Lung (tissue), 12 donors: ENCODE results near the gene ASCL2. TPM values are rescaled to one million over a fixed set of nuclear protein-coding genes. Genes with fewer than 3 reads are reported as not detected.

Source experiments
- ATAC-seq: fragments of 200-7000 bp; cut with Tn5 transposase; one replicate; pipeline ENCODE4 v1.9.1; 2020; ENCODE audit warnings: moderate number of reproducible peaks; ENCODE audit not compliant: insufficient read depth, low FRiP score
- DNase-seq, 3 donors: peaks; one replicate each; pipeline ENCODE4 v3.0.0-alpha.2; 2013 to 2017
- H3K27ac ChIP-seq, 2 donors: one replicate each; pipeline ENCODE4 v1.5.1; 2013; ENCODE audit warnings: mild to moderate bottlenecking in 2 of 2, moderate library complexity in 2 of 2, control low read depth in 1 of 2, inconsistent platforms in 1 of 2, low read depth in 1 of 2, low read length in 1 of 2
- H3K27me3 ChIP-seq, 3 donors: one replicate each; pipeline ENCODE4 v1.5.1; 2013; ENCODE audit warnings: low read length in 2 of 3; ENCODE audit not compliant: control insufficient read depth in 3 of 3, insufficient read depth in 3 of 3
- H3K36me3 ChIP-seq, 4 donors: one replicate each; pipeline ENCODE4 v1.5.1; 2013; ENCODE audit warnings: low read length in 4 of 4, mild to moderate bottlenecking in 1 of 4, moderate library complexity in 1 of 4; ENCODE audit not compliant: control insufficient read depth in 4 of 4, insufficient read depth in 4 of 4
- H3K4me1 ChIP-seq, 5 donors: one replicate each; pipeline ENCODE4 v1.5.1; 2013; ENCODE audit warnings: low read length in 5 of 5, mild to moderate bottlenecking in 2 of 5, moderate library complexity in 1 of 5; ENCODE audit not compliant: control insufficient read depth in 5 of 5, insufficient read depth in 5 of 5
- H3K4me3 ChIP-seq: one replicate; pipeline ENCODE4 v1.5.1; 2013; ENCODE audit warnings: mild to moderate bottlenecking, control low read depth, moderate library complexity
- H3K9ac ChIP-seq, 2 donors: one replicate each; pipeline ENCODE4 v1.5.1; 2013; ENCODE audit warnings: low read length in 2 of 2, control low read depth in 1 of 2; ENCODE audit not compliant: insufficient read depth in 1 of 2
- H3K9me3 ChIP-seq, 4 donors: one replicate each; pipeline ENCODE4 v1.5.1; 2013; ENCODE audit warnings: low read length in 3 of 4, mild to moderate bottlenecking in 1 of 4, moderate library complexity in 1 of 4; ENCODE audit not compliant: control insufficient read depth in 4 of 4, insufficient read depth in 3 of 4
- WGBS, 2 donors: extraction: QIAGEN DNeasy Blood & Tissue Kit; methylation state at CpG; one replicate each; pipeline ENCODE4 v1.1.7; 2013; 5-methylcytosine and 5-hydroxymethylcytosine counted together
- polyA plus RNA-seq, 2 donors: library from polyadenylated mRNA; stranded (reverse); fragments of 200-250 nt; gene quantifications; one replicate each; pipeline ENCODE4 v1.2.1, GENCODE V29; 2013
- total RNA-seq, 2 donors: library from RNA; depleted of rRNA in 1 of 2; stranded (reverse); fragments of >200 nt in 1 of 2; gene quantifications; one replicate each; pipeline ENCODE4 v1.2.1, GENCODE V29; 2014 to 2021
- TF ChIP-seq, protein P1 (sequence below): IDR thresholded peaks from 2 replicates; pipeline ENCODE4 v1.5.1; 2012; ENCODE audit warnings: mild to moderate bottlenecking; ENCODE audit errors: control extremely low read depth, extremely low read depth
- donor health status: control.
- donor health status: control.
- donor health status: Bipolar disorder and iron deficiency.
- donor health status: healthy.
- donor health status: DM: yes; HTN: yes; CAD: no.

The ASCL2 gene
- total and polyA plus RNA-seq, 4 donors = 0.94 to 2.4 (median 2.2) TPM; not detected in 1

DNA sequence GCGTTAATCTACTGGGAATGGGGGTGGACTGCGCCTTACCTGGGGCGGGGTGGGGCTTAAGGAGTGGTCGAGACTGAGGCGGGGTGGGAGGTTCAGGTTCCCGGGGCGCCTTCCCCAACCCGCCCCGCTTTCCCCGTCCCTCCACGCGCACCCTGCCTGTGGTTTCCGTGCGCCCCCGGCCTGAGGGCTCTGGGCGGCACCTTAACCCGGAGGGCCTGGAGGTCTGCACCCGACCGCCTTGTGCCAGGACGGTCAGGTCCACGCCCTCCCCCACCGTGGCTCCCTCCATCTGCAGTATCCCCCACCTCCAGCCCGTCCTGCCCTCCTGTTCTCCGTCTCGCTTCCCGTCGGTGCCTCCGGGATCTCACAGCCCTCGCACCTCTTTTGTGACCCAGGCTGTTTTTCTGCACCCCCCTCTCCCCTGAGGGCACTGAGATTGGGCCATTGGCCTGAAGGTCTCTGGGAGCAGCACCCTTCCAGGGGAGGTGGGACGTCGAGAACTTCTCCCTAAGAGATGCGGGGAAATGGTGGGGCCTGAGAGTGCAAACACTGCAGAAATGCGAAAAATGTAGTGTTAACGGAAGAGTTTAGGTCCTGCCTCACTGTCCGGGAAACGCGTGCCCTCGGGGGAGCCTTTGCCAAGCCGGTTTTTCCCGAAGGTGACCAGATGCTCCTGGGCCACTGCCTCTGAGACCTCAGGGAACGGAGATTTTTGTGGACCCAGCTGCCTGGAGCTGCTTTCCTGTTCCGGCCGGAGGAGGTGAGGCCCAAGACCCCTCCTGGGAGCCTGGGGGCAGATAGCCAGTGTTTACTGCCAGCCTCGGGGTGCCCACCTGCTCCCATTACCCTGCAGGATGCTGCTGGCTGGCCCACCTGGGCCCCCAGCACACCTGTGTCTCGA lies 1.2 kb upstream of the ASCL2 start:
- ATAC-seq = no peak
- TF ChIP-seq, protein P1, sequence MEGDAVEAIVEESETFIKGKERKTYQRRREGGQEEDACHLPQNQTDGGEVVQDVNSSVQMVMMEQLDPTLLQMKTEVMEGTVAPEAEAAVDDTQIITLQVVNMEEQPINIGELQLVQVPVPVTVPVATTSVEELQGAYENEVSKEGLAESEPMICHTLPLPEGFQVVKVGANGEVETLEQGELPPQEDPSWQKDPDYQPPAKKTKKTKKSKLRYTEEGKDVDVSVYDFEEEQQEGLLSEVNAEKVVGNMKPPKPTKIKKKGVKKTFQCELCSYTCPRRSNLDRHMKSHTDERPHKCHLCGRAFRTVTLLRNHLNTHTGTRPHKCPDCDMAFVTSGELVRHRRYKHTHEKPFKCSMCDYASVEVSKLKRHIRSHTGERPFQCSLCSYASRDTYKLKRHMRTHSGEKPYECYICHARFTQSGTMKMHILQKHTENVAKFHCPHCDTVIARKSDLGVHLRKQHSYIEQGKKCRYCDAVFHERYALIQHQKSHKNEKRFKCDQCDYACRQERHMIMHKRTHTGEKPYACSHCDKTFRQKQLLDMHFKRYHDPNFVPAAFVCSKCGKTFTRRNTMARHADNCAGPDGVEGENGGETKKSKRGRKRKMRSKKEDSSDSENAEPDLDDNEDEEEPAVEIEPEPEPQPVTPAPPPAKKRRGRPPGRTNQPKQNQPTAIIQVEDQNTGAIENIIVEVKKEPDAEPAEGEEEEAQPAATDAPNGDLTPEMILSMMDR = no peak
- Histone ChIP-seq H3K4me1 (peaks cover 0 to 17% (median 0%) of the 10 kb centered on the region in 5 donors), H3K36me3 (no peaks in the 10 kb centered on the region), H3K4me3 (no peak overlapping the region), H3K27ac (no peak overlapping the region), H3K9me3 (no peaks in the 10 kb centered on the region), H3K9ac (no peak overlapping the region), H3K27me3 (peaks cover 7 to 28% (median 20%) of the 10 kb centered on the region in 3 donors)
- peak in 1 of 3 donors; percentile 21 for DNase-seq
- 29 to 35% methylated on average over 43 to 45 of the region's 45 CpGs for WGBS, 2 donors

DNA sequence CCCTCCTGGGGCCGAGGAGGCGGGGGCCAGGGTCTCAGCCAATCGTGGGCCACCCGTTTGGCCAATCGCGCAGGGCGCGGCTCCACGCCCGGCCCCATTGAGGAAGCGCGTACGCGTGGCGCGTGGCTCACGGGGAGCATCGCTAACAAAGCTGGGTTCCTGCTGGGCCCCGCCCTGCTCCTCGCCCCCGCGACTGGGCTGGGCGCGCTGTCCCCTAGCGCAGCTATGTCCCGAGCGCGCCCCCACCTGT lies 614 bp upstream of the ASCL2 start:
- H3K4me1 ChIP-seq = peaks cover 0 to 18% (median 0%) of the 10 kb centered on the region in 5 donors
- no peak overlapping the region for H3K9ac ChIP-seq
- TF ChIP-seq, protein P1 = no peak
- no peak overlapping the region for H3K4me3 ChIP-seq
- 0 to 2% methylated on average over 24 to 28 of the region's 28 CpGs for WGBS, 2 donors
- H3K27me3 ChIP-seq = peaks cover 7 to 28% (median 20%) of the 10 kb centered on the region in 3 donors
- peak in 1 of 3 donors; percentile 17 for DNase-seq
- no peak overlapping the region for H3K27ac ChIP-seq
- H3K36me3 ChIP-seq = no peaks in the 10 kb centered on the region
- no peaks in the 10 kb centered on the region for H3K9me3 ChIP-seq
- ATAC-seq = peak; percentile 17

DNA sequence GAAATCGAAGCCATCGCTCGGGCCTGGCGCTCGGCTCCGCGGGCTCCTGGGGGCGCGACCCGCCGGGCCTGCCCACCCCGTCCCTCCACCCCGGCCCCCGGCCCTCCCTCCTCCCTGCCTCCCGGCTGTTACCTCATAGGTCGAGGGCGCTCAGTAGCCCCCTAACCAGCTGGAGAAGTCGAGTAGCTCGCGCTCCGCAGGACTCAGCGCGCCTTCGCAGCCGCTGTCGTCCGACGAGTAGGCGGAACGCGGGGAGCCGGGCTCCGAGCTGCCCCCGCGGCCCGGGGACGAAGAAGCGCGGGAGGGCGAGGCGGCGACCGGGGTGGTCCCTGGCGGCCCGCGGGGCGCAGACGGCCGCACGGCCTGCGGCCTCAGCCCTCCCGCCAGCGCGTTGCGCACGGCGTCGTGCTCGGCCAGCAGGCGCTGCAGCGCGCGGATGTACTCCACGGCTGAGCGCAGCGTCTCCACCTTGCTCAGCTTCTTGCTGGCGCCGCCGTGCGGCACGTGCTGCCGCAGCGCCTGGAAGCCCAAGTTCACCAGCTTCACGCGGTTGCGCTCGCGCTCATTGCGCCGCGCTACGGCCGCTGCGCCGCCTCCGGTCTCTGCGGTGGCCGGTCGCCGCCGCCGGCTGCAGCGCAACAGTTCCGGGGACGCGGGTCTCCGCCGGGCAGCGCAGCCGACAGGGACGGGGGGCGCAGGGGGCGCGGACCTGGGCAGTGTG lies 627 bp downstream of the ASCL2 start:
- Histone ChIP-seq H3K36me3 (no peaks in the 10 kb centered on the region), H3K4me1 (peaks cover 0 to 19% (median 0%) of the 10 kb centered on the region in 5 donors), H3K27ac (no peak overlapping the region), H3K9me3 (no peaks in the 10 kb centered on the region), H3K9ac (no peak overlapping the region), H3K27me3 (peaks cover 7 to 28% (median 20%) of the 10 kb centered on the region in 3 donors), H3K4me3 (no peak overlapping the region)
- ATAC-seq (no peak), DNase-seq (peak; percentile 72 to 88 (median 77))
- TF ChIP-seq, protein P1 = peak; percentile 24
- WGBS, 2 donors = 0 to 3% methylated on average over 99 to 104 of the region's 104 CpGs
